Upper lobe of right lung (tissue), 1 donor: ENCODE results near the gene ZNRD2. TPM values are rescaled to one million over a fixed set of nuclear protein-coding genes. Genes with fewer than 3 reads are reported as not detected.

Experiments
- ATAC-seq: fragments of 200-7000 bp; cut with Tn5 transposase; one replicate; pipeline ENCODE4 v1.9.1; 2020; ENCODE audit warnings: mild to moderate bottlenecking, moderate library complexity
- DNase-seq: peaks from one replicate; pipeline ENCODE4 v3.0.0-alpha.2; 2020
- H3K27ac ChIP-seq: fragments of 200-600 bp; one replicate; pipeline ENCODE4 v1.8.0; 2022
- H3K27me3 ChIP-seq: fragments of 200-600 bp; one replicate; pipeline ENCODE4 v1.8.0; 2022; ENCODE audit warnings: mild to moderate bottlenecking
- H3K36me3 ChIP-seq: fragments of 200-600 bp; one replicate; pipeline ENCODE4 v1.8.0; 2022
- H3K4me1 ChIP-seq: fragments of 200-600 bp; one replicate; pipeline ENCODE4 v1.8.0; 2022
- H3K4me3 ChIP-seq: fragments of 200-600 bp; one replicate; pipeline ENCODE4 v1.8.0; 2022; ENCODE audit warnings: mild to moderate bottlenecking
- H3K9me3 ChIP-seq: fragments of 200-600 bp; one replicate; pipeline ENCODE4 v1.8.0; 2022
- CTCF ChIP-seq: fragments of 200-600 bp; IDR thresholded peaks from one replicate; pipeline ENCODE4 v1.8.0; 2022; ENCODE audit warnings: antibody characterized with exemption
- intact Hi-C: fragments of 100-400 bp; cut with DNase I; formaldehyde crosslinking; loops from one replicate; pipeline ENCODE4 v1.11.0; 2022
- total RNA-seq: library from RNA; stranded (reverse); fragmentation: NEBNext Ultra II Directional; extraction: Animal tissue kit (Norgen Biotek cat#: 25700); gene quantifications from one replicate; pipeline ENCODE4 v1.2.1, GENCODE V29; 2021
- donor health status: DM: no; HTN: yes; CAD: no; lungs with severe emphysema.

ZNRD2 gene
- total RNA-seq, 1 donor from 2014 or later, result 24.0 TPM

- DNase-seq (no peak), ATAC-seq (no peak)
- Histone ChIP-seq H3K36me3 (peaks cover 69% of the 10 kb centered on the region), H3K27ac (no peak overlapping the region), H3K9me3 (no peaks in the 10 kb centered on the region), H3K4me1 (peaks cover 17% of the 10 kb centered on the region), H3K27me3 (no peaks in the 10 kb centered on the region), H3K4me3 (no peak overlapping the region)
- intact Hi-C loops, result no loop called here
- TF ChIP-seq CTCF, result no peak
Measured at GRCh38 chr11:65604258-65604657, 34.0 kb downstream of the ZNRD2 start.

- DNase-seq, result peak; percentile 95
- no peak for TF ChIP-seq CTCF
- Histone ChIP-seq H3K27ac (peak overlapping the region; percentile 55), H3K4me1 (peaks cover 39% of the 10 kb centered on the region), H3K4me3 (peak overlapping the region; percentile 23), H3K9me3 (no peaks in the 10 kb centered on the region), H3K36me3 (peaks cover 69% of the 10 kb centered on the region), H3K27me3 (no peaks in the 10 kb centered on the region)
- intact Hi-C loops, result no loop called here
- peak; percentile 96 for ATAC-seq
Measured at GRCh38 chr11:65606876-65607613, 36.8 kb downstream of the ZNRD2 start.

GRCh38 chr11:65607614-65608426 lies 37.5 kb downstream of the ZNRD2 start:
- intact Hi-C loops, result no loop called here
- Histone ChIP-seq H3K4me3 (peak overlapping the region; percentile 19), H3K9me3 (no peaks in the 10 kb centered on the region), H3K27ac (peak overlapping the region; percentile 55), H3K36me3 (peaks cover 68% of the 10 kb centered on the region), H3K27me3 (no peaks in the 10 kb centered on the region), H3K4me1 (peaks cover 46% of the 10 kb centered on the region)
- TF ChIP-seq CTCF, result no peak
- DNase-seq, result no peak
- ATAC-seq, result no peak

- Histone ChIP-seq H3K9me3 (no peaks in the 10 kb centered on the region), H3K27me3 (no peaks in the 10 kb centered on the region), H3K36me3 (peaks cover 55% of the 10 kb centered on the region), H3K4me1 (peaks cover 52% of the 10 kb centered on the region), H3K4me3 (no peak overlapping the region), H3K27ac (no peak overlapping the region)
- intact Hi-C loops, result no loop called here
- ATAC-seq (no peak), DNase-seq (no peak)
- no peak for TF ChIP-seq CTCF
Measured at GRCh38 chr11:65609229-65609628, 39.0 kb downstream of the ZNRD2 start.

- ATAC-seq (no peak), DNase-seq (no peak)
- Histone ChIP-seq H3K36me3 (peaks cover 51% of the 10 kb centered on the region), H3K27ac (peak overlapping the region; percentile 17), H3K4me1 (peaks cover 52% of the 10 kb centered on the region), H3K9me3 (no peaks in the 10 kb centered on the region), H3K4me3 (peak overlapping the region; percentile 93), H3K27me3 (no peaks in the 10 kb centered on the region)
- TF ChIP-seq CTCF, result no peak
- intact Hi-C loops, result no loop called here
Measured at GRCh38 chr11:65609665-65610064, 39.4 kb downstream of the ZNRD2 start.
